H1 (cell line): ENCODE data around the gene DYNC1H1. TPM values are rescaled to one million over a fixed set of nuclear protein-coding genes. Genes with fewer than 3 reads are reported as not detected.

Source experiments
- CTCF ChIA-PET: fragments of 300-600 bp; sonication (Branson Sonifier 250); formaldehyde crosslinking; loops from one replicate; lab custom pipeline; 2021; ENCODE audit not compliant: partially characterized antibody; lab: Charles Lee
- POLR2A ChIA-PET: fragments of 300-600 bp; sonication (Branson Sonifier 250); formaldehyde crosslinking; loops from one replicate; lab custom pipeline; 2021; ENCODE audit warnings: inconsistent platforms; ENCODE audit not compliant: partially characterized antibody; lab: Charles Lee
- DNase-seq, 2 experiments: peaks; one replicate each; pipeline versions ENCODE4 v3.0.0 to v3.0.0-alpha.2; 2010 to 2022; ENCODE audit warnings: low spot score in 2 of 2, low read depth in 1 of 2, mixed read lengths in 1 of 2
- FAIRE-seq: peaks from 2 replicates; lab custom pipeline; 2011; peaks lifted over from hg19 to GRCh38; lab: Jason Lieb, UNC
- H2AFZ ChIP-seq: 2 replicates; pipeline ENCODE4 v1.8.1; 2012; ENCODE audit warnings: low read length, inconsistent platforms
- H2AK5ac ChIP-seq: 2 replicates; pipeline ENCODE4 v1.6.1; 2013; ENCODE audit warnings: low read depth, low read length
- H2BK120ac ChIP-seq: replicated peaks from 2 replicates; pipeline ENCODE3; 2013; ENCODE audit warnings: low read depth, low read length, inconsistent platforms
- H2BK12ac ChIP-seq: 2 replicates; pipeline ENCODE4 v1.6.1; 2013; ENCODE audit warnings: low read depth, low read length
- H2BK15ac ChIP-seq: 2 replicates; pipeline ENCODE4 v1.6.1; 2013; ENCODE audit warnings: low read length
- H2BK20ac ChIP-seq: 2 replicates; pipeline ENCODE4 v1.6.1; 2013; ENCODE audit warnings: low read length
- H2BK5ac ChIP-seq: 2 replicates; pipeline ENCODE4 v1.6.1; 2013; ENCODE audit warnings: low read depth, low read length
- H3K14ac ChIP-seq: 2 replicates; pipeline ENCODE4 v1.6.1; 2013; ENCODE audit warnings: inconsistent platforms; ENCODE audit not compliant: insufficient read length
- H3K18ac ChIP-seq: 2 replicates; pipeline ENCODE4 v1.6.1; 2013; ENCODE audit warnings: low read length; ENCODE audit errors: extremely low read depth
- H3K23ac ChIP-seq: 2 replicates; pipeline ENCODE4 v1.6.1; 2013; ENCODE audit warnings: inconsistent platforms; ENCODE audit not compliant: insufficient read length
- H3K23me2 ChIP-seq: 2 replicates; pipeline ENCODE4 v1.6.1; 2013; ENCODE audit warnings: low read depth, low read length
- H3K27ac ChIP-seq: 2 replicates; pipeline ENCODE4 v1.6.1; 2011; ENCODE audit warnings: low read depth, low read length, inconsistent platforms
- H3K27me3 ChIP-seq, 4 experiments: replicated peaks in 1 of 4; 1 replicate in 1 of 4; 2 replicates in 3 of 4; pipeline versions ENCODE4 v1.6.1 to v1.8.1; 2011 to 2013; ENCODE audit warnings: low read length in 3 of 4, mild to moderate bottlenecking in 3 of 4, inconsistent platforms in 2 of 4, mixed read lengths in 2 of 4, moderate library complexity in 1 of 4; ENCODE audit not compliant: control insufficient read depth in 3 of 4, insufficient read depth in 3 of 4; ENCODE audit errors: extremely low read depth in 1 of 4
- H3K36me3 ChIP-seq, 4 experiments: 2 replicates each; pipeline versions ENCODE4 v1.6.1 to v1.8.1; 2011 to 2013; ENCODE audit warnings: mild to moderate bottlenecking in 4 of 4, low read length in 3 of 4, moderate library complexity in 2 of 4, control low read depth in 1 of 4, inconsistent platforms in 1 of 4; ENCODE audit not compliant: insufficient read depth in 4 of 4, control insufficient read depth in 2 of 4
- H3K4ac ChIP-seq: replicated peaks from 2 replicates; pipeline ENCODE3; 2013; ENCODE audit warnings: low read length, low read depth, mixed read lengths, inconsistent platforms; ENCODE audit not compliant: insufficient read length
- H3K4me1 ChIP-seq, 4 experiments: replicated peaks in 1 of 4; 1 replicate in 1 of 4; 2 replicates in 3 of 4; pipeline versions ENCODE4 v1.6.1 to v1.8.1; 2011 to 2013; ENCODE audit warnings: low read length in 3 of 4, inconsistent platforms in 2 of 4, mixed read lengths in 1 of 4; ENCODE audit not compliant: insufficient read depth in 4 of 4, control insufficient read depth in 3 of 4
- H3K4me2 ChIP-seq, 2 experiments: 2 replicates each; pipeline versions ENCODE4 v1.6.1 to v1.8.1; 2011 to 2013; ENCODE audit warnings: low read depth in 2 of 2, low read length in 2 of 2, control low read depth in 1 of 2, inconsistent platforms in 1 of 2, mild to moderate bottlenecking in 1 of 2; ENCODE audit not compliant: insufficient read depth in 1 of 2
- H3K4me3 ChIP-seq, 4 experiments: fragments of 200-600, 300-600 bp in 1 of 4; sonication (generic), shearing (Covaris generic), sonication (Bioruptor Twin) in 1 of 4; 2 replicates each; pipeline versions ENCODE4 v1.5.1 to v1.8.1; 2011 to 2016; ENCODE audit warnings: low read length in 4 of 4, low read depth in 3 of 4, control low read depth in 2 of 4, inconsistent platforms in 2 of 4, mild to moderate bottlenecking in 2 of 4, mixed read lengths in 1 of 4, moderate library complexity in 1 of 4; ENCODE audit not compliant: insufficient read depth in 2 of 4; ENCODE audit errors: extremely low read depth in 1 of 4
- H3K56ac ChIP-seq: replicated peaks from 2 replicates; pipeline ENCODE3; 2013; ENCODE audit warnings: low read depth, mild to moderate bottlenecking, mixed read lengths, low read length, inconsistent platforms; ENCODE audit not compliant: insufficient read length
- H3K79me1 ChIP-seq: 2 replicates; pipeline ENCODE4 v1.6.1; 2013; ENCODE audit warnings: low read depth, low read length, control low read depth
- H3K79me2 ChIP-seq, 2 experiments: 2 replicates each; pipeline versions ENCODE4 v1.6.1 to v1.8.1; 2012 to 2013; ENCODE audit warnings: low read length in 2 of 2, mild to moderate bottlenecking in 2 of 2, inconsistent platforms in 1 of 2; ENCODE audit not compliant: insufficient read depth in 2 of 2, control insufficient read depth in 1 of 2
- H3K9ac ChIP-seq, 4 experiments: replicated peaks in 1 of 4; 1 replicate in 1 of 4; 2 replicates in 3 of 4; pipeline versions ENCODE4 v1.6.1 to v1.8.1; 2011 to 2013; ENCODE audit warnings: low read depth in 3 of 4, low read length in 3 of 4, control low read depth in 2 of 4, mild to moderate bottlenecking in 2 of 4, moderate library complexity in 2 of 4, inconsistent platforms in 1 of 4; ENCODE audit errors: extremely low read depth in 1 of 4
- H3K9me3 ChIP-seq, 2 experiments: 2 replicates each; pipeline versions ENCODE4 v1.6.1 to v1.8.1; 2012 to 2013; ENCODE audit warnings: mild to moderate bottlenecking in 2 of 2, moderate library complexity in 2 of 2, control low read depth in 1 of 2, inconsistent platforms in 1 of 2, low read depth in 1 of 2, low read length in 1 of 2, mixed read lengths in 1 of 2; ENCODE audit not compliant: insufficient read depth in 2 of 2
- H4K20me1 ChIP-seq, 2 experiments: replicated peaks in 1 of 2; 2 replicates each; pipeline versions ENCODE3 to v1.8.1; 2011 to 2013; ENCODE audit warnings: inconsistent platforms in 2 of 2, low read length in 2 of 2, mild to moderate bottlenecking in 1 of 2; ENCODE audit not compliant: insufficient read depth in 2 of 2, control insufficient read depth in 1 of 2
- H4K5ac ChIP-seq: 2 replicates; pipeline ENCODE4 v1.6.1; 2013; ENCODE audit warnings: low read length, low read depth, mixed read lengths, inconsistent platforms; ENCODE audit not compliant: insufficient read length
- H4K8ac ChIP-seq: 2 replicates; pipeline ENCODE4 v1.8.0; 2013; ENCODE audit warnings: mild to moderate bottlenecking, moderate library complexity, low read length, inconsistent platforms; ENCODE audit not compliant: insufficient read depth; ENCODE audit errors: extremely low read depth
- H4K91ac ChIP-seq: replicated peaks from 2 replicates; pipeline ENCODE3; 2013; ENCODE audit warnings: low read length, mixed read lengths, inconsistent platforms; ENCODE audit not compliant: insufficient read length
- ATF2 ChIP-seq: IDR thresholded peaks from 2 replicates; pipeline ENCODE4 v1.6.1; 2012; ENCODE audit warnings: low read length, inconsistent platforms
- CHD1 ChIP-seq: IDR thresholded peaks from 2 replicates; pipeline ENCODE4 v1.6.1; 2012; ENCODE audit warnings: low read depth, low read length, improper control_type of control experiment
- JUND ChIP-seq: IDR thresholded peaks from 2 replicates; pipeline ENCODE4 v1.6.1; 2011; ENCODE audit warnings: mild to moderate bottlenecking, improper control_type of control experiment, low read length
- KDM1A ChIP-seq: fragments of 200-600, 300-600 bp; sonication (generic); IDR thresholded peaks from 2 replicates; pipeline ENCODE4 v1.7.1; 2016; ENCODE audit warnings: mild to moderate bottlenecking, low read length, borderline replicate concordance
- RXRA ChIP-seq: IDR thresholded peaks from 2 replicates; pipeline ENCODE4 v1.6.1; 2011; ENCODE audit warnings: low read depth, mild to moderate bottlenecking, low read length, moderate library complexity; ENCODE audit not compliant: insufficient read depth
- SAP30 ChIP-seq: fragments of 300-600 bp; sonication (generic); IDR thresholded peaks from 2 replicates; pipeline ENCODE4 v1.7.1; 2012; ENCODE audit warnings: low read length, moderate library complexity, mild to moderate bottlenecking, inconsistent platforms; ENCODE audit not compliant: insufficient read depth, insufficient replicate concordance
- SIRT6 ChIP-seq: IDR thresholded peaks from one replicate; pipeline ENCODE4 v1.7.1; 2012; ENCODE audit warnings: low read length, inconsistent platforms
- SP1 ChIP-seq: IDR thresholded peaks from 2 replicates; pipeline ENCODE4 v1.6.1; 2011; ENCODE audit warnings: low read depth, low read length
- TAF1 ChIP-seq: IDR thresholded peaks from 2 replicates; pipeline ENCODE4 v1.6.1; 2011; ENCODE audit warnings: mild to moderate bottlenecking, low read depth, low read length
- WGBS, 2 experiments: shearing (Covaris generic) in 1 of 2; methylation state at CpG; one replicate each; pipeline versions ENCODE4 v1.1.6 to v1.1.7; 2013 to 2015; ENCODE audit warnings: low lambda C conversion rate in 2 of 2, mixed read lengths in 2 of 2, inconsistent platforms in 1 of 2, low coverage in 1 of 2, missing lambda C conversion rate in 1 of 2; ENCODE audit not compliant: insufficient replicate concordance in 2 of 2, insufficient coverage in 1 of 2, insufficient read length in 1 of 2; ENCODE audit errors: extremely low coverage in 1 of 2, missing lambda C conversion rate in 1 of 2; 5-methylcytosine and 5-hydroxymethylcytosine counted together
- polyA plus RNA-seq, 7 experiments: library from polyadenylated mRNA; depleted of rRNA in 3 of 7; stranded (reverse) in 5 of 7; unstranded in 2 of 7; fragments of >200 nt in 5 of 7; fragments of 200-250 nt in 2 of 7; gene quantifications; 1 replicate in 5 of 7; 2 replicates in 1 of 7; 4 replicates in 1 of 7; pipeline versions ENCODE4 v1.2.1 to v1.2.3, GENCODE V29; 2011 to 2013; ENCODE audit warnings: missing spikeins in 2 of 7, mixed read lengths in 2 of 7
- total RNA-seq: library from RNA; stranded (reverse); fragmentation: NEBNext Ultra II Directional; extraction: Animal tissue kit (Norgen Biotek cat#: 25700); gene quantifications from 2 replicates; pipeline ENCODE4 v1.2.1, GENCODE V29; 2021
- TF ChIP-seq, protein P1 (sequence below): IDR thresholded peaks from 2 replicates; pipeline ENCODE4 v1.6.1; 2011; ENCODE audit warnings: low read depth, mild to moderate bottlenecking, low read length; ENCODE audit not compliant: insufficient read depth

Gene DYNC1H1
- total and polyA plus RNA-seq, 2 of the 8 experiments (the other 6 are each of a cell fraction or from before 2014, with no cell fraction given): 238 to 387 TPM

- H3K9me3 ChIP-seq: no peaks in the 10 kb centered on the region
- no peak overlapping the region for H4K8ac ChIP-seq
- H4K91ac ChIP-seq: no peak overlapping the region
- H3K4me3 ChIP-seq: no peak overlapping the region
- no peak overlapping the region for H3K4me2 ChIP-seq
- H3K4ac ChIP-seq: no peak overlapping the region
- no peaks in the 10 kb centered on the region for H3K27me3 ChIP-seq
- H3K14ac ChIP-seq: no peak overlapping the region
- no peak overlapping the region for H3K9ac ChIP-seq
- no peak for DNase-seq
- POLR2A ChIA-PET: no interaction called here
- no peaks in the 10 kb centered on the region for H3K23me2 ChIP-seq
- peaks cover 3 to 6% of the 10 kb centered on the region in 2 experiments for H4K20me1 ChIP-seq
- H2BK12ac ChIP-seq: no peak overlapping the region
- H2BK5ac ChIP-seq: no peak overlapping the region
- H3K56ac ChIP-seq: no peak overlapping the region
- H3K27ac ChIP-seq: no peak overlapping the region
- no peak overlapping the region for H3K23ac ChIP-seq
- peaks cover 49 to 93% (median 82%) of the 10 kb centered on the region in 4 experiments for H3K36me3 ChIP-seq
- no peaks in the 10 kb centered on the region for H3K79me2 ChIP-seq
- no peak overlapping the region for H2BK120ac ChIP-seq
- no peaks in the 10 kb centered on the region for H3K4me1 ChIP-seq
- H2AK5ac ChIP-seq: no peak overlapping the region
- 99% methylated on average over 9 of the region's 9 CpGs; no CpG with 5 or more reads in 1 of the 2 experiments for WGBS, 2 experiments
- CTCF ChIA-PET: interaction anchor here (0.6 to 1.9 kb wide), 3 partner anchors 10 to 260 kb away, joined by 3 to 6 read pairs (median 3); no protein-coding TSS in a partner anchor
- no peaks in the 10 kb centered on the region for H3K79me1 ChIP-seq
- no peak overlapping the region for H2BK15ac ChIP-seq
- no peak overlapping the region for H2AFZ ChIP-seq
- no peak overlapping the region for H4K5ac ChIP-seq
- no peak overlapping the region for H3K18ac ChIP-seq
- H2BK20ac ChIP-seq: no peak overlapping the region
- FAIRE-seq: no peak
- TF ChIP-seq SP1: no peak
- no peak for TF ChIP-seq ATF2
- TF ChIP-seq KDM1A: no peak
- TF ChIP-seq CHD1: no peak
- no peak for TF ChIP-seq SIRT6
- TF ChIP-seq, protein P1, sequence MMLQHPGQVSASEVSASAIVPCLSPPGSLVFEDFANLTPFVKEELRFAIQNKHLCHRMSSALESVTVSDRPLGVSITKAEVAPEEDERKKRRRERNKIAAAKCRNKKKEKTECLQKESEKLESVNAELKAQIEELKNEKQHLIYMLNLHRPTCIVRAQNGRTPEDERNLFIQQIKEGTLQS: no peak
- no peak for TF ChIP-seq RXRA
- no peak for TF ChIP-seq TAF1
- TF ChIP-seq JUND: no peak
- TF ChIP-seq SAP30: no peak
Measured at GRCh38 chr14:102035914-102036313, 71.5 kb downstream of the DYNC1H1 start.
